CD4-positive, alpha-beta T cell (primary cell): Measurements from ENCODE around the gene MSMB. TPM values are rescaled to one million over a fixed set of nuclear protein-coding genes. Genes with fewer than 3 reads are reported as not detected.

Experiments used
- ATAC-seq: fragments of 200-7000 bp; cut with Tn5 transposase; one replicate; pipeline ENCODE4 v1.10.0; 2022; ENCODE audit warnings: mild to moderate bottlenecking; ENCODE audit not compliant: poor library complexity
- CTCF ChIA-PET: fragments of 350-600 bp; sonication (Branson Sonifier 250); formaldehyde crosslinking; loops from one replicate; lab custom pipeline; 2021; ENCODE audit warnings: antibody characterized with exemption, inconsistent platforms; lab: Charles Lee
- POLR2A ChIA-PET: fragments of 350-600 bp; sonication (Branson Sonifier 250); formaldehyde crosslinking; loops from one replicate; lab custom pipeline; 2021; ENCODE audit warnings: antibody characterized with exemption, inconsistent platforms; lab: Charles Lee
- DNase-seq, 14 experiments: peaks; one replicate each; pipeline ENCODE4 v3.0.0-alpha.2; 2013 to 2020; ENCODE audit warnings: mixed read lengths in 2 of 14
- H3K27ac ChIP-seq, 2 donors: one replicate each; pipeline versions ENCODE4 v1.5.1 to v1.7.0; 2013; ENCODE audit warnings: low read length in 2 of 2, low read depth in 1 of 2, mild to moderate bottlenecking in 1 of 2
- H3K27me3 ChIP-seq, 2 experiments: 1 replicate in 1 of 2; 2 replicates in 1 of 2; pipeline versions ENCODE4 v1.6.1 to v1.7.0; 2013; ENCODE audit warnings: low read length in 2 of 2, control low read depth in 1 of 2, mild to moderate bottlenecking in 1 of 2, moderate library complexity in 1 of 2; ENCODE audit not compliant: insufficient read depth in 2 of 2, control insufficient read depth in 1 of 2
- H3K36me3 ChIP-seq: one replicate; pipeline ENCODE4 v1.6.1; 2013; ENCODE audit warnings: low read length, control low read depth; ENCODE audit not compliant: insufficient read depth
- H3K4me1 ChIP-seq: one replicate; pipeline ENCODE4 v1.6.1; 2013; ENCODE audit warnings: low read length, control low read depth; ENCODE audit not compliant: insufficient read depth
- H3K4me3 ChIP-seq: one replicate; pipeline ENCODE4 v1.5.1; 2013; ENCODE audit warnings: mild to moderate bottlenecking, low read length, moderate library complexity
- H3K9me3 ChIP-seq, 2 experiments: 1 replicate in 1 of 2; 2 replicates in 1 of 2; pipeline versions ENCODE4 v1.6.1 to v1.7.0; 2013; ENCODE audit warnings: low read length in 2 of 2, mild to moderate bottlenecking in 2 of 2, control low read depth in 1 of 2, moderate library complexity in 1 of 2; ENCODE audit not compliant: control insufficient read depth in 1 of 2, insufficient read depth in 1 of 2
- H3K27ac Mint-ChIP-seq: one replicate; pipeline ENCODE4 v1.8.0; 2020; ENCODE audit warnings: mixed read lengths
- H3K27me3 Mint-ChIP-seq: one replicate; pipeline ENCODE4 v1.8.0; 2021; ENCODE audit warnings: mixed read lengths
- H3K36me3 Mint-ChIP-seq: one replicate; pipeline ENCODE4 v1.8.0; 2021; ENCODE audit warnings: low read depth, mixed read lengths
- H3K4me1 Mint-ChIP-seq: one replicate; pipeline ENCODE4 v1.8.0; 2021; ENCODE audit warnings: low read depth, mixed read lengths
- H3K4me3 Mint-ChIP-seq: one replicate; pipeline ENCODE4 v1.8.0; 2020; ENCODE audit warnings: mild to moderate bottlenecking, mixed read lengths
- H3K9me3 Mint-ChIP-seq: one replicate; pipeline ENCODE4 v1.8.0; 2020; ENCODE audit warnings: mixed read lengths
- intact Hi-C, 2 experiments: fragments of 100-400 bp; cut with DNase I in 1 of 2; cut with micrococcal nuclease in 1 of 2; formaldehyde crosslinking; loops; one replicate each; pipeline versions ENCODE4 v1.15.1 to v1.9.0; 2023 to 2025; cut with DNase I, micrococcal nuclease
- total RNA-seq, 174 experiments: library from RNA in 2 of 174; stranded (reverse) in 2 of 174; gene quantifications; one replicate each; pipeline ENCODE4 v1.2.3 and lab custom pipeline; 2021 to 2026
- TF ChIP-seq, protein P1 (sequence below): fragments of 200-600 bp; IDR thresholded peaks from one replicate; pipeline ENCODE4 v1.8.0; 2022; ENCODE audit warnings: antibody characterized with exemption, mild to moderate bottlenecking

Gene MSMB
- total RNA-seq, 2 experiments from 2014 or later: not detected

DNA sequence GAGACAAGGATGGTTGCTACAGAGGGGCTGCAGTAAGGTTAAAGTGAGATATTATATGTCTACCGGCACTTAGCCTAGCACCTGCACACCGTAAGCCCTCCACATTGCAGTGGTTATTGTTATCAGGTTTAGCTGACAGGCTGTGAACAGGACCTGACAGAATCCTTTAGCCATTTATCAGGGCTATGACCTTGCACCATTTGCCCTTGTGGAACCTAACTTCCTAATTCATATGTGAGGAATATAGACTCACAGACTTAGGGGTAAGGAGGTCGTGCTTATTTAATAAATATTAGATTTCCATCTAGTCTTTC, 25.8 kb downstream of the MSMB start:
- Mint-ChIP-seq H3K4me1 (peaks cover 83% of the 10 kb centered on the region), H3K4me3 (peak overlapping the region; percentile 32), H3K27ac (peak overlapping the region; percentile 75), H3K27me3 (no peaks in the 10 kb centered on the region), H3K36me3 (peaks cover 18% of the 10 kb centered on the region), H3K9me3 (no peaks in the 10 kb centered on the region)
- CTCF ChIA-PET: interaction anchor here (0.8 kb wide), 1 partner anchor 8 kb away, joined by 3 read pairs; no protein-coding TSS in a partner anchor
- TF ChIP-seq, protein P1, sequence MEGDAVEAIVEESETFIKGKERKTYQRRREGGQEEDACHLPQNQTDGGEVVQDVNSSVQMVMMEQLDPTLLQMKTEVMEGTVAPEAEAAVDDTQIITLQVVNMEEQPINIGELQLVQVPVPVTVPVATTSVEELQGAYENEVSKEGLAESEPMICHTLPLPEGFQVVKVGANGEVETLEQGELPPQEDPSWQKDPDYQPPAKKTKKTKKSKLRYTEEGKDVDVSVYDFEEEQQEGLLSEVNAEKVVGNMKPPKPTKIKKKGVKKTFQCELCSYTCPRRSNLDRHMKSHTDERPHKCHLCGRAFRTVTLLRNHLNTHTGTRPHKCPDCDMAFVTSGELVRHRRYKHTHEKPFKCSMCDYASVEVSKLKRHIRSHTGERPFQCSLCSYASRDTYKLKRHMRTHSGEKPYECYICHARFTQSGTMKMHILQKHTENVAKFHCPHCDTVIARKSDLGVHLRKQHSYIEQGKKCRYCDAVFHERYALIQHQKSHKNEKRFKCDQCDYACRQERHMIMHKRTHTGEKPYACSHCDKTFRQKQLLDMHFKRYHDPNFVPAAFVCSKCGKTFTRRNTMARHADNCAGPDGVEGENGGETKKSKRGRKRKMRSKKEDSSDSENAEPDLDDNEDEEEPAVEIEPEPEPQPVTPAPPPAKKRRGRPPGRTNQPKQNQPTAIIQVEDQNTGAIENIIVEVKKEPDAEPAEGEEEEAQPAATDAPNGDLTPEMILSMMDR: no peak
- ATAC-seq (no peak), DNase-seq (no peak)
- Histone ChIP-seq H3K27ac (peak overlapping the region in 1 of 2 donors; percentile 7), H3K4me3 (peak overlapping the region; percentile 6), H3K4me1 (peaks cover 44% of the 10 kb centered on the region), H3K9me3 (no peaks in the 10 kb centered on the region), H3K27me3 (no peaks in the 10 kb centered on the region), H3K36me3 (peaks cover 17% of the 10 kb centered on the region)
- intact Hi-C loops: no loop called here
- POLR2A ChIA-PET: interaction anchor here (1.7 to 2.9 kb wide), 2 partner anchors 9 to 16 kb away, joined by 4 to 16 read pairs; partner anchors contain the start of gene NCOA4

- intact Hi-C loops: no loop called here
- Histone ChIP-seq H3K9me3 (no peaks in the 10 kb centered on the region), H3K4me3 (peak overlapping the region; percentile 6), H3K27me3 (no peaks in the 10 kb centered on the region), H3K4me1 (peaks cover 41% of the 10 kb centered on the region), H3K27ac (peak overlapping the region in 1 of 2 donors; percentile 7), H3K36me3 (peaks cover 22% of the 10 kb centered on the region)
- H3K27me3 Mint-ChIP-seq: no peaks in the 10 kb centered on the region
- H3K4me3 Mint-ChIP-seq: peak overlapping the region; percentile 32
- TF ChIP-seq, protein P1: no peak
- peak overlapping the region; percentile 75 for H3K27ac Mint-ChIP-seq
- DNase-seq: peak in 6 of 14 experiments; percentile 2 to 49 (median 28)
- CTCF ChIA-PET: interaction anchor here (0.8 kb wide), 1 partner anchor 9 kb away, joined by 3 read pairs; no protein-coding TSS in a partner anchor
- peaks cover 81% of the 10 kb centered on the region for H3K4me1 Mint-ChIP-seq
- peak; percentile 32 for ATAC-seq
- POLR2A ChIA-PET: interaction anchor here (1.7 to 2.9 kb wide), 2 partner anchors 10 to 16 kb away, joined by 4 to 16 read pairs; partner anchors contain the start of gene NCOA4
- H3K9me3 Mint-ChIP-seq: no peaks in the 10 kb centered on the region
- peaks cover 22% of the 10 kb centered on the region for H3K36me3 Mint-ChIP-seq
Observed at GRCh38 chr10:46019569-46020343, 26.3 kb downstream of the MSMB start.

GRCh38 chr10:46019177-46019528, 26.9 kb downstream of the MSMB start:
- H3K27me3 Mint-ChIP-seq: no peaks in the 10 kb centered on the region
- TF ChIP-seq, protein P1: no peak
- no peaks in the 10 kb centered on the region for H3K9me3 Mint-ChIP-seq
- no peak overlapping the region for H3K27ac ChIP-seq
- peak overlapping the region; percentile 75 for H3K27ac Mint-ChIP-seq
- intact Hi-C loops: no loop called here
- ATAC-seq (no peak), DNase-seq (no peak)
- peaks cover 28% of the 10 kb centered on the region for H3K36me3 Mint-ChIP-seq
- H3K9me3 ChIP-seq: no peaks in the 10 kb centered on the region
- H3K4me3 ChIP-seq: no peak overlapping the region
- H3K27me3 ChIP-seq: no peaks in the 10 kb centered on the region
- ChIA-PET CTCF (interaction anchor here (0.5 kb wide), 1 partner anchor 8 kb away, joined by 3 read pairs; no protein-coding TSS in a partner anchor), POLR2A (interaction anchor here (1.7 to 2.9 kb wide), 2 partner anchors 10 to 15 kb away, joined by 4 to 16 read pairs; partner anchors contain the start of gene NCOA4)
- peaks cover 41% of the 10 kb centered on the region for H3K4me1 ChIP-seq
- H3K4me3 Mint-ChIP-seq: peak overlapping the region; percentile 32
- H3K36me3 ChIP-seq: peaks cover 28% of the 10 kb centered on the region
- H3K4me1 Mint-ChIP-seq: peaks cover 78% of the 10 kb centered on the region
